HEK293 (cell line): Measurements from ENCODE around the gene IDH3A.

Source experiments
- CTCF ChIA-PET: fragments of 350-600 bp; formaldehyde crosslinking; extraction: SDS; loops from one replicate; lab custom pipeline; 2021; ENCODE audit warnings: antibody characterized with exemption; lab: Yijun Ruan, JAX
- POLR2A ChIA-PET: fragments of 300-600 bp; formaldehyde crosslinking; extraction: SDS; loops from one replicate; lab custom pipeline; 2020; ENCODE audit warnings: antibody characterized with exemption, inconsistent platforms; lab: Yijun Ruan, JAX
- H3K27ac ChIP-seq: fragments of 200-500 bp; sonication (Bioruptor generic); 2 replicates; pipeline ENCODE4 v1.5.1; 2014; ENCODE audit warnings: low read depth, low read length, control low read depth, inconsistent platforms; ENCODE audit errors: extremely low read depth
- H3K36me3 ChIP-seq, 2 experiments: fragments of 200-500 bp in 1 of 2; sonication (Bioruptor generic) in 1 of 2; 1 replicate in 1 of 2; 2 replicates in 1 of 2; pipeline ENCODE4 v1.5.1; 2014 to 2017; ENCODE audit warnings: inconsistent platforms in 2 of 2, low read length in 2 of 2; ENCODE audit not compliant: control insufficient read depth in 2 of 2, insufficient read depth in 1 of 2
- H3K4me1 ChIP-seq: fragments of 200-500 bp; sonication (Bioruptor generic); 2 replicates; pipeline ENCODE4 v1.5.1; 2014; ENCODE audit warnings: mild to moderate bottlenecking, low read length, inconsistent platforms; ENCODE audit not compliant: control insufficient read depth, insufficient read depth
- H3K4me3 ChIP-seq: 2 replicates; pipeline ENCODE4 v1.5.1; 2011; ENCODE audit warnings: low read depth, mild to moderate bottlenecking, control low read depth, low read length, moderate library complexity
- H3K9me3 ChIP-seq: fragments of 200-500 bp; sonication (Bioruptor generic); 2 replicates; pipeline ENCODE4 v1.5.1; 2014; ENCODE audit warnings: low read depth, low read length, inconsistent platforms; ENCODE audit not compliant: control insufficient read depth, insufficient read depth
- BCL11B ChIP-seq: fragments of 450-650 bp; formaldehyde crosslinking; IDR thresholded peaks from 2 replicates; pipeline ENCODE4 v1.5.1; 2016; ENCODE audit warnings: low read depth, missing biosample characterization, missing genetic modification characterization
- GLIS1 ChIP-seq: fragments of 450-650 bp; formaldehyde crosslinking; IDR thresholded peaks from 2 replicates; pipeline ENCODE4 v1.5.1; 2016; ENCODE audit warnings: missing biosample characterization, missing genetic modification characterization
- GLIS2 ChIP-seq: fragments of 450-650 bp; formaldehyde crosslinking; IDR thresholded peaks from 2 replicates; pipeline ENCODE4 v1.5.1; 2016; ENCODE audit warnings: missing biosample characterization, missing genetic modification characterization
- KLF16 ChIP-seq: fragments of 450-650 bp; formaldehyde crosslinking; IDR thresholded peaks from 2 replicates; pipeline ENCODE4 v1.5.1; 2017; ENCODE audit warnings: missing biosample characterization, missing genetic modification characterization
- KLF9 ChIP-seq: fragments of 450-650 bp; formaldehyde crosslinking; IDR thresholded peaks from 2 replicates; pipeline ENCODE4 v1.5.1; 2016; ENCODE audit warnings: missing biosample characterization, missing genetic modification characterization, low read depth
- MYNN ChIP-seq: fragments of 450-650 bp; formaldehyde crosslinking; IDR thresholded peaks from 2 replicates; pipeline ENCODE4 v1.5.1; 2016; ENCODE audit warnings: missing biosample characterization, missing genetic modification characterization, borderline replicate concordance
- SCRT1 ChIP-seq: fragments of 450-650 bp; formaldehyde crosslinking; IDR thresholded peaks from 2 replicates; pipeline ENCODE4 v1.5.1; 2016; ENCODE audit warnings: missing biosample characterization, missing genetic modification characterization, borderline replicate concordance
- WT1 ChIP-seq: fragments of 450-650 bp; formaldehyde crosslinking; IDR thresholded peaks from 2 replicates; pipeline ENCODE4 v1.5.1; 2016; ENCODE audit warnings: missing biosample characterization, missing genetic modification characterization
- ZBTB48 ChIP-seq: fragments of 450-650 bp; formaldehyde crosslinking; IDR thresholded peaks from 2 replicates; pipeline ENCODE4 v1.5.1; 2016; ENCODE audit warnings: missing biosample characterization, missing genetic modification characterization
- ZFP69B ChIP-seq: fragments of 450-650 bp; formaldehyde crosslinking; IDR thresholded peaks from 2 replicates; pipeline ENCODE4 v1.5.1; 2016; ENCODE audit warnings: missing biosample characterization, missing genetic modification characterization
- ZNF184 ChIP-seq: fragments of 450-650 bp; IDR thresholded peaks from 2 replicates; pipeline ENCODE4 v1.5.1; 2018; ENCODE audit warnings: missing biosample characterization, mild to moderate bottlenecking, missing genetic modification characterization
- ZNF2 ChIP-seq: fragments of 450-650 bp; formaldehyde crosslinking; IDR thresholded peaks from 2 replicates; pipeline ENCODE4 v1.5.1; 2016; ENCODE audit warnings: missing biosample characterization, missing genetic modification characterization
- ZNF24 ChIP-seq: fragments of 450-650 bp; formaldehyde crosslinking; IDR thresholded peaks from 2 replicates; pipeline ENCODE4 v1.5.1; 2016; ENCODE audit warnings: missing biosample characterization, missing genetic modification characterization
- ZNF274 ChIP-seq, 2 experiments: fragments of 200-500 bp in 1 of 2; fragments of 450-650 bp in 1 of 2; sonication (Bioruptor generic) in 1 of 2; formaldehyde crosslinking in 1 of 2; IDR thresholded peaks; 2 replicates each; pipeline versions ENCODE4 v1.5.1 to v1.6.1; 2014 to 2016; ENCODE audit warnings: borderline replicate concordance in 1 of 2, inconsistent platforms in 1 of 2, low read length in 1 of 2, missing biosample characterization in 1 of 2, missing genetic modification characterization in 1 of 2
- ZNF362 ChIP-seq: fragments of 450-650 bp; formaldehyde crosslinking; IDR thresholded peaks from 2 replicates; pipeline ENCODE4 v1.5.1; 2016; ENCODE audit warnings: missing biosample characterization, missing genetic modification characterization
- ZNF404 ChIP-seq: fragments of 450-650 bp; formaldehyde crosslinking; IDR thresholded peaks from 2 replicates; pipeline ENCODE4 v1.5.1; 2017; ENCODE audit warnings: missing biosample characterization, missing genetic modification characterization
- ZNF548 ChIP-seq: fragments of 450-650 bp; formaldehyde crosslinking; IDR thresholded peaks from 2 replicates; pipeline ENCODE4 v1.5.1; 2016; ENCODE audit warnings: missing biosample characterization, missing genetic modification characterization
- ZNF549 ChIP-seq: fragments of 450-650 bp; IDR thresholded peaks from 2 replicates; pipeline ENCODE4 v1.5.1; 2018; ENCODE audit warnings: missing biosample characterization, missing genetic modification characterization, mild to moderate bottlenecking, inconsistent platforms, moderate library complexity
- ZNF654 ChIP-seq: fragments of 450-650 bp; formaldehyde crosslinking; IDR thresholded peaks from 2 replicates; pipeline ENCODE4 v1.5.1; 2016; ENCODE audit warnings: low read depth, missing biosample characterization, missing genetic modification characterization
- ZNF704 ChIP-seq: fragments of 450-650 bp; formaldehyde crosslinking; IDR thresholded peaks from 2 replicates; pipeline ENCODE4 v1.5.1; 2016; ENCODE audit warnings: missing biosample characterization, missing genetic modification characterization
- ZSCAN23 ChIP-seq: fragments of 450-650 bp; formaldehyde crosslinking; IDR thresholded peaks from 2 replicates; pipeline ENCODE4 v1.5.1; 2016; ENCODE audit warnings: missing biosample characterization, missing genetic modification characterization
- TF ChIP-seq, protein P1 (sequence below): fragments of 450-650 bp; formaldehyde crosslinking; IDR thresholded peaks from 2 replicates; pipeline ENCODE4 v1.5.1; 2016; ENCODE audit warnings: missing biosample characterization, missing genetic modification characterization
- TF ChIP-seq, protein P2 (sequence below): fragments of 450-650 bp; formaldehyde crosslinking; IDR thresholded peaks from 2 replicates; pipeline ENCODE4 v1.5.1; 2017; ENCODE audit warnings: missing biosample characterization, missing genetic modification characterization

IDH3A gene

DNA sequence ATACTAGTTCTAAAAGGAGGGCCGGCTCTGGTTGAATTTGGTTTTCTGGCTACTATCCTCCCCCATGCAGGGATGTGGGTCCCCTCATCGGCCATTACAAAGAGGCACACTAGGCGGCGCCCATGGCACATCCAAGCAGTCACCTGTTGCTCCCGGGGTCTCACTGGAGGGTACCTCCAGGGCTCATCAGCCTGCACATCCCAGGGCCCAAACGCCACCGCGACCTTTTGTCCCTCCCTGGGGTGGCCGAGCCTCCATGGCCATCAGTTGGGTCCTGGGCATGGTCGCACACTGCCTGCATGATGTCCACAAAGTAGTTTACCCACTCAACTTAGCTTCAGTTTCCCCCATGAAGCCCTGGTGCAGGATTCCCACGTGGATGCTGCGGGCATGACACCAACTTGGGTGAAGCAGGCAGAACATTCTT, 28.3 kb downstream of the IDH3A start (continued):
- TF ChIP-seq ZNF654 (tag by site-specific recombination), result peak; percentile 53
- TF ChIP-seq GLIS2, result peak; percentile 76
- TF ChIP-seq, protein P1, sequence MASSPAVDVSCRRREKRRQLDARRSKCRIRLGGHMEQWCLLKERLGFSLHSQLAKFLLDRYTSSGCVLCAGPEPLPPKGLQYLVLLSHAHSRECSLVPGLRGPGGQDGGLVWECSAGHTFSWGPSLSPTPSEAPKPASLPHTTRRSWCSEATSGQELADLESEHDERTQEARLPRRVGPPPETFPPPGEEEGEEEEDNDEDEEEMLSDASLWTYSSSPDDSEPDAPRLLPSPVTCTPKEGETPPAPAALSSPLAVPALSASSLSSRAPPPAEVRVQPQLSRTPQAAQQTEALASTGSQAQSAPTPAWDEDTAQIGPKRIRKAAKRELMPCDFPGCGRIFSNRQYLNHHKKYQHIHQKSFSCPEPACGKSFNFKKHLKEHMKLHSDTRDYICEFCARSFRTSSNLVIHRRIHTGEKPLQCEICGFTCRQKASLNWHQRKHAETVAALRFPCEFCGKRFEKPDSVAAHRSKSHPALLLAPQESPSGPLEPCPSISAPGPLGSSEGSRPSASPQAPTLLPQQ (tag by site-specific recombination), result peak; percentile 57
- TF ChIP-seq SCRT1 (tag by site-specific recombination), result peak; percentile 99
- TF ChIP-seq ZFP69B (tag by site-specific recombination), result peak; percentile 70; the same call in 1 of the 2 replicates
- no peak for TF ChIP-seq ZNF362
- no peak for TF ChIP-seq ZSCAN23 (tag by site-specific recombination)
- TF ChIP-seq ZNF24 (tag by site-specific recombination), result no peak
- TF ChIP-seq GLIS1 (tag by site-specific recombination), result peak; percentile 56
- TF ChIP-seq ZNF274 (IDR thresholded peaks at IDR 0.05; ENCODE audit: low read length), result no peak
- TF ChIP-seq ZNF274 (tag by site-specific recombination; IDR thresholded peaks at IDR 0.05; ENCODE audit: borderline replicate concordance), result no peak
- TF ChIP-seq ZNF2 (tag by site-specific recombination), result peak; percentile 64
- no peak for TF ChIP-seq WT1

DNA sequence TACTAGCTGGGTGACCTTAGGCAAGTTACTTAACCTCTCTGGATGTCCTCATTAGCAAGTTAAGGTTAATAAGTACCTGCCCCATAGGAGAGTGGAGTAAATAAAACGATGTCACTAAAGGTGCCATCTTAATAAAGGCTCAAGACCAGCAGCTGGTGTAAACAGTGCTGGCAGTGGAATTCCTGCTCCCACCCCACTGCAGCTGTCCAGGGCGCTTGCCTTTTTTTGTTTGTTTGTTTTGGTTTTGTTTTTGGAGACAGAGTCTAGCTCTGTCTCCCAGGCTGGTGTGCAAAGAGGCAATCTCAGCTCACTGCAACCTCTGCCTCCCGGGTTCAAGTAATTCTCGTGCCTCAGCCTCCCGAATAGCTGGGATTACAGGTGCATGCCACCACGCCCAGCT, 28.9 kb downstream of the IDH3A start:
- TF ChIP-seq BCL11B (tag by site-specific recombination) (no peak), ZNF184 (tag by site-specific recombination) (no peak), ZNF549 (tag by site-specific recombination) (no peak), ZBTB48 (no peak), KLF9 (tag by site-specific recombination) (no peak), MYNN (tag by site-specific recombination) (no peak)
- TF ChIP-seq, protein P2, sequence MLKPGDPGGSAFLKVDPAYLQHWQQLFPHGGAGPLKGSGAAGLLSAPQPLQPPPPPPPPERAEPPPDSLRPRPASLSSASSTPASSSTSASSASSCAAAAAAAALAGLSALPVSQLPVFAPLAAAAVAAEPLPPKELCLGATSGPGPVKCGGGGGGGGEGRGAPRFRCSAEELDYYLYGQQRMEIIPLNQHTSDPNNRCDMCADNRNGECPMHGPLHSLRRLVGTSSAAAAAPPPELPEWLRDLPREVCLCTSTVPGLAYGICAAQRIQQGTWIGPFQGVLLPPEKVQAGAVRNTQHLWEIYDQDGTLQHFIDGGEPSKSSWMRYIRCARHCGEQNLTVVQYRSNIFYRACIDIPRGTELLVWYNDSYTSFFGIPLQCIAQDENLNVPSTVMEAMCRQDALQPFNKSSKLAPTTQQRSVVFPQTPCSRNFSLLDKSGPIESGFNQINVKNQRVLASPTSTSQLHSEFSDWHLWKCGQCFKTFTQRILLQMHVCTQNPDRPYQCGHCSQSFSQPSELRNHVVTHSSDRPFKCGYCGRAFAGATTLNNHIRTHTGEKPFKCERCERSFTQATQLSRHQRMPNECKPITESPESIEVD, result no peak
- ChIA-PET POLR2A (no interaction called here), CTCF (interaction anchor here (0.7 to 10.0 kb wide), 24 partner anchors 11 to 1613 kb away, joined by 3 to 234 read pairs (median 7); partner anchors contain the start of genes CIB2 and IDH3A)
- no peak overlapping the region for H3K4me3 ChIP-seq
- no peaks in the 10 kb centered on the region for H3K4me1 ChIP-seq
- H3K9me3 ChIP-seq, result no peaks in the 10 kb centered on the region
- H3K36me3 ChIP-seq, result no peaks in the 10 kb centered on the region
- H3K27ac ChIP-seq, result no peak overlapping the region

GRCh38 chr15:78179286-78179840, 30.2 kb downstream of the IDH3A start:
- no peaks in the 10 kb centered on the region for H3K36me3 ChIP-seq
- TF ChIP-seq KLF16 (tag by site-specific recombination), result no peak
- TF ChIP-seq ZNF704, result no peak
- TF ChIP-seq ZNF404 (tag by site-specific recombination), result no peak
- TF ChIP-seq ZNF548 (tag by site-specific recombination), result no peak
- TF ChIP-seq, all 188 proteins: peak for 0
- ChIA-PET POLR2A (no interaction called here), CTCF (interaction anchor here (0.6 to 10.0 kb wide), 8 partner anchors 16 to 1612 kb away, joined by 3 to 234 read pairs (median 12); no protein-coding TSS in a partner anchor)
- no peak overlapping the region for H3K4me3 ChIP-seq
- H3K27ac ChIP-seq, result no peak overlapping the region
- H3K4me1 ChIP-seq, result no peaks in the 10 kb centered on the region
- no peaks in the 10 kb centered on the region for H3K9me3 ChIP-seq
